Activated T-cell treated with anti-CD3 and anti-CD28 coated beads, Interleukin-2, amount 50 U/mL, for 24 hours (primary cell): ENCODE results near the gene CHCT1.
A peak's percentile ranks its signal among the peaks of the same experiment; 100 is the strongest.
"Not testable (repeated sequence)": the region's sequence is repeated elsewhere in the genome, so short reads cannot be mapped to it uniquely, and the experiment has no call there.

Source experiments
- DNase-seq: peaks from one replicate; pipeline ENCODE4 v3.0.0-alpha.2; 2020
- H3K27ac Mint-ChIP-seq: 2 replicates; pipeline ENCODE4 v1.8.0; 2020; ENCODE audit warnings: mild to moderate bottlenecking, mixed read lengths
- H3K27me3 Mint-ChIP-seq: 2 replicates; pipeline ENCODE4 v1.8.0; 2020; ENCODE audit warnings: mixed read lengths
- H3K36me3 Mint-ChIP-seq: 2 replicates; pipeline ENCODE4 v1.8.0; 2020; ENCODE audit warnings: low read depth, mixed read lengths
- H3K4me1 Mint-ChIP-seq: 2 replicates; pipeline ENCODE4 v1.8.0; 2020; ENCODE audit warnings: low read depth, mixed read lengths
- H3K4me3 Mint-ChIP-seq: 2 replicates; pipeline ENCODE4 v1.8.0; 2020; ENCODE audit warnings: mild to moderate bottlenecking, moderate library complexity, mixed read lengths
- H3K9me3 Mint-ChIP-seq: 2 replicates; pipeline ENCODE4 v1.8.0; 2020; ENCODE audit warnings: mixed read lengths

Gene CHCT1

DNA sequence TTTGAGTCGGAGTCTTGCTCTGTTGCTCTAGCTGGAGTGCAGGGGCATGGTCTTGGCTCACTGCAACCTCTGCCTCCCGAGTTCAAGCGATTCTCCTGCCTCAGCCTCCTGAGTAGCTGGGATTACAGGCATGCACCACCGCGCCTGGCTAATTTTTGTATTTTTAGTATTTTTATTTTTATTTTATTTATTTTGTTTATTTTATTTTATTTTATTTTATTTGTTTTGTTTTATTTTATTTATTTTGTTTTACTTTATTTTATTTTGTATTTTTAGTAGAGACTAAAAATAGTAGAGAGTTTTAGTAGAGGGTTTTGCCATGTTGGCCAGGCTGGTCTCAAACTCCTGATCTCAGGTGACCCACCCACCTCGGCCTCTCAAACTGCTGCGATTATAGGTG lies 2.4 kb upstream of the CHCT1 start:
- H3K9me3 Mint-ChIP-seq, H3K27ac Mint-ChIP-seq, H3K4me3 Mint-ChIP-seq, H3K27me3 Mint-ChIP-seq, DNase-seq, H3K36me3 Mint-ChIP-seq: not testable (repeated sequence)
- H3K4me1 Mint-ChIP-seq = peaks cover 10% of the 10 kb centered on the region

DNA sequence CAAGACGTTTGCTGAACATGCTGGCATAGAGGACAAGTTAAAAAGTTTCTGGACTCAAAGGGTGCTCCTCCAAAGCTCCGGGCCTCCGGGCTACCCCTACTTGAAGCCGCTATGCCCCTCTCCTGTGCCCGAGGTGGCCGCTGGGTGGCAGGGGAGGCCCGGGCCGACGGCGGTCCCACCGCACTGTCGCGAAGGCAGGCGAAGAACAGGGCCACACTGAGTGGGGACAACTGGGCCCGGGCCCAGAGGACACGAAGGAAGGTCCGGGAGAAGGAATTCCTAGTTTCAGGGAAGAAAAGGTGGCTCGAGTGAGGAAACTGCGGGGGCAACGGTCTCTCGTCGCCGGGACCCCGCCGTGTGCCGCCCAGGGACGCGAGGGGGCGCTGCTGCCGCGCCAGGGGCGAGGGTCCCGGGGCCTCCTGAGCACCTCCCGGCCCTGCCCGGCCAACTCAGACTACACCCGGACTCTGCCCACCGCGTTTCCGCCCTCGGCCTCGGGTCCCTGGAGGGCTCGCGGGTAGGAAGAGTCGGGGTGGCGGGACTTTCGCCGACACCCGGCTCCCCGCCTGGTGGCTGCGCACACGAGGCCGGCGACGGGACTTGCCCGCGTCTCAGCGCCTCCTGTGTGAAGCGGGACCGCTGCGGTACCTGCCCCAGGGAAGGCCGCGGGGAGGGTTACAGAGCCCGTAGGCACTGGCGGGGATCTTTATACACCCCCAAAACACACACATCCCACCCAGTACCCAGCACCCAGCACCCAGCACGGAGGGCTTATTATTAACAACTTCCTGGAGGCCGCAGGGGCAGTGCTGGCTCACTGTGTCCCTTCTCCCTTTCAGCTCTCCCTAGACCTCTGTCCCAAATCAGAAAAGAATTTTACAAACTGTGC lies 772 bp upstream of the CHCT1 start:
- peak overlapping the region; percentile 89 for H3K27ac Mint-ChIP-seq
- H3K4me1 Mint-ChIP-seq = peaks cover 10% of the 10 kb centered on the region
- H3K9me3 Mint-ChIP-seq = no peaks in the 10 kb centered on the region
- DNase-seq = peak; percentile 87
- no peaks in the 10 kb centered on the region for H3K36me3 Mint-ChIP-seq
- no peaks in the 10 kb centered on the region for H3K27me3 Mint-ChIP-seq
- peak overlapping the region; percentile 71 for H3K4me3 Mint-ChIP-seq

- no peak for DNase-seq
Observed at GRCh38 chr17:60423865-60424264, 1.6 kb downstream of the CHCT1 start.

DNA sequence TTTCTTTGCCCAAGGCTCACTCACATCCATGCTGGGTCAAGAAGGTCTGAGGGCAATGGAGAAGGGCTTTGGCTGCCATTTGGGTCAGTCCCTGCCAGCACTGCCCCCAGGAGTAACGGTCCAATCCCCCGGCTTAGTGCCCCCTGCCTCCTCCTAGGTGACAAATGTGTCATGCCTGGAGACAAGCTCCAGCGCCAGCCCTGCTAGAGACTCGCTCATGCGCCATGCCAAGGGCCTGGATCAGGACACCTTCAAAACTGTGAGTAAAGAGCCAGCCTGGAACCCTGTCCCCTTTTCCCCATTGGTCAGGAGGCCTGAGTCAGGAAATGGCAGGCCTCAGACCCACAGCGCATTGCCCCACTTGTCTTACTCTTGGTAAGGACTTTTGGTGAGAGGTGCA lies 3.3 kb downstream of the CHCT1 start:
- no peak overlapping the region for H3K27ac Mint-ChIP-seq
- DNase-seq = no peak
- H3K27me3 Mint-ChIP-seq = peaks cover 5% of the 10 kb centered on the region
- H3K4me1 Mint-ChIP-seq = peaks cover 10% of the 10 kb centered on the region
- H3K4me3 Mint-ChIP-seq = no peak overlapping the region
- H3K36me3 Mint-ChIP-seq = no peaks in the 10 kb centered on the region
- no peaks in the 10 kb centered on the region for H3K9me3 Mint-ChIP-seq

More at GRCh38 chr17:60423865-60424264, 1.6 kb downstream of the CHCT1 start:
- H3K27ac Mint-ChIP-seq = no peak overlapping the region
- peaks cover 5% of the 10 kb centered on the region for H3K27me3 Mint-ChIP-seq
- no peak overlapping the region for H3K4me3 Mint-ChIP-seq
- no peaks in the 10 kb centered on the region for H3K36me3 Mint-ChIP-seq
- H3K4me1 Mint-ChIP-seq = peaks cover 10% of the 10 kb centered on the region
- H3K9me3 Mint-ChIP-seq = no peaks in the 10 kb centered on the region

- Mint-ChIP-seq H3K4me1 (peaks cover 4% of the 10 kb centered on the region), H3K4me3 (no peak overlapping the region), H3K36me3 (no peaks in the 10 kb centered on the region), H3K27me3 (peaks cover 9% of the 10 kb centered on the region), H3K9me3 (no peaks in the 10 kb centered on the region), H3K27ac (no peak overlapping the region)
- DNase-seq = no peak
Observed at GRCh38 chr17:60426596-60426995, 4.3 kb downstream of the CHCT1 start.

GRCh38 chr17:60428491-60428890 lies 6.2 kb downstream of the CHCT1 start:
- H3K27me3 Mint-ChIP-seq = peaks cover 10% of the 10 kb centered on the region
- not testable (repeated sequence) for DNase-seq, H3K4me3 Mint-ChIP-seq, H3K9me3 Mint-ChIP-seq, H3K4me1 Mint-ChIP-seq, H3K36me3 Mint-ChIP-seq, H3K27ac Mint-ChIP-seq

DNA sequence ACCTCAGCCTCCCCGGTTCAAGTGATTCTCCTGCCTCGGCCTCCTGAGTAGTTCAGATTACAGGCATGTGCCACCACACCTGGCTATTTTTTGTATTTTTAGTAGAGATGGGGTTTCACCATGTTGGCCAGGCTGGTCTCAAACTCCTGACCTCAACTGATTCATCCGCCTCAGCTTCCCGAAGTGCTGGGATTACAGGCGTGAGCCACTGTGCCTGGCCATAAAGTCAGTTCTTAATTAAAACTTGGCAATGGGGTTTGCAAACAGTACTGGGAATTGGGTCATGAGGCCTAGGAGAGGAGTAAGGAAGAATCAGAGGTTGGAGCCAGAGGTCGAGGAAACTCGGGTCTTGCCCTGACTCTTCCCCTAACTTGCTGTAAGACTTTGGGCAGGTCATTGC lies 8.3 kb downstream of the CHCT1 start:
- not testable (repeated sequence) for H3K27ac Mint-ChIP-seq, H3K4me3 Mint-ChIP-seq, DNase-seq, H3K9me3 Mint-ChIP-seq, H3K36me3 Mint-ChIP-seq, H3K4me1 Mint-ChIP-seq
- peaks cover 10% of the 10 kb centered on the region for H3K27me3 Mint-ChIP-seq

GRCh38 chr17:60433021-60433997 lies 11.0 kb downstream of the CHCT1 start:
- not testable (repeated sequence) for H3K27me3 Mint-ChIP-seq, H3K4me3 Mint-ChIP-seq

DNA sequence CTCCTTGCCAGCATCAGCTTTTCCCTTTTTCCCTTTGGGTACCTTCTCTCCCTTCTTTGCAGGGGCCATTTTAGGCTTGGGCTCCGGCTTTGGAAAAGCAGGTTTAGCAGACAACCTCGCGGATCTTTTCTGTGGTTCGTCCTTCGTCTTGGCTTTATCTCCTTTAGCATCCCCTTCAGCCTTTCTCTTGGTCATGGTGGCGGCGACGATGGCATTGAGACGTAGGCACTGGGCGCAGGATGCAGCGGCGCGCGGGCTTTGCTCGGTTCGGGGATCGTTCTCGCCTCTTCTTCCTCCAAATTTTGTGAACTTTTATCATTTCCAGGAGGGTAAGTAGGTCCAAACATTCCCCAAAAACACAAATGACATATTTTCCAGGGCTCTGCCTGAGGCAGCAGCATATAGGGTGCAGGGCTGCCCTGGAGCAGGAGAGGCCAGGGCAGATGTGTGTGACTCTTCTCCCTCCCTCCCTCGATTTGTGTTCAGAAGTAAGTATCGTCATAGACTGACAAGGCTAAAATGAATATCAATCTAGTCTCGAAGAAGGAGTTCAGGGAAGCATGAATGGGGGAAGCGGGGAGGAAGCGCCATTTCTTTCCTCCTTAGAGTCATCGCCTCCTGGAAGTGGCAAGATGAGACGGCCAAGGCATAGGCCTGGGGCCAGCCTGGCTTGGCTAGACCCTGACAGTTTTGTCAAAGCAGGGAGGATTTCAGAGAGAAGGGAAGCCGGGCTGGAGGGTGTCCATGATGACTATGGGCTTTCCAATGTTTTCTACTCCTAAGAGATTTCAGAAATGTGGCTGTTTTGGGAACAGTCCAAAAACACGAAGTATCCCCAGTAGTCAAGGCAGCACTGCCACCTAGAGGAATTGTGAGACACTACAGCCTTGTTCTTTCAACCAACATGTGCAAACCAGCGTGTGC lies 13.2 kb downstream of the CHCT1 start:
- no peaks in the 10 kb centered on the region for H3K9me3 Mint-ChIP-seq
- H3K36me3 Mint-ChIP-seq = no peaks in the 10 kb centered on the region
- H3K27ac Mint-ChIP-seq = no peak overlapping the region
- peak; percentile 43 for DNase-seq
- peaks cover 2% of the 10 kb centered on the region for H3K4me1 Mint-ChIP-seq
- H3K27me3 Mint-ChIP-seq = peaks cover 8% of the 10 kb centered on the region
- no peak overlapping the region for H3K4me3 Mint-ChIP-seq

More at GRCh38 chr17:60433021-60433997, 11.0 kb downstream of the CHCT1 start:
- not testable (repeated sequence) for H3K4me1 Mint-ChIP-seq, H3K27ac Mint-ChIP-seq, H3K9me3 Mint-ChIP-seq, DNase-seq, H3K36me3 Mint-ChIP-seq

- Mint-ChIP-seq H3K4me3 (no peak overlapping the region), H3K27me3 (peaks cover 4% of the 10 kb centered on the region), H3K9me3 (no peaks in the 10 kb centered on the region), H3K27ac (no peak overlapping the region), H3K36me3 (no peaks in the 10 kb centered on the region), H3K4me1 (peaks cover 2% of the 10 kb centered on the region)
- no peak for DNase-seq
Observed at GRCh38 chr17:60436676-60437075, 14.4 kb downstream of the CHCT1 start.

GRCh38 chr17:60439501-60439900 lies 17.2 kb downstream of the CHCT1 start:
- H3K9me3 Mint-ChIP-seq = no peaks in the 10 kb centered on the region
- H3K4me1 Mint-ChIP-seq = peaks cover 2% of the 10 kb centered on the region
- H3K27ac Mint-ChIP-seq = no peak overlapping the region
- H3K4me3 Mint-ChIP-seq = no peak overlapping the region
- DNase-seq = no peak
- no peaks in the 10 kb centered on the region for H3K36me3 Mint-ChIP-seq
- peaks cover 3% of the 10 kb centered on the region for H3K27me3 Mint-ChIP-seq

GRCh38 chr17:60442271-60443173 lies 20.2 kb downstream of the CHCT1 start:
- no peak for DNase-seq
- Mint-ChIP-seq H3K27me3 (no peaks in the 10 kb centered on the region), H3K4me1 (no peaks in the 10 kb centered on the region), H3K36me3 (peaks cover 17% of the 10 kb centered on the region), H3K9me3 (no peaks in the 10 kb centered on the region), H3K4me3 (no peak overlapping the region), H3K27ac (no peak overlapping the region)

DNA sequence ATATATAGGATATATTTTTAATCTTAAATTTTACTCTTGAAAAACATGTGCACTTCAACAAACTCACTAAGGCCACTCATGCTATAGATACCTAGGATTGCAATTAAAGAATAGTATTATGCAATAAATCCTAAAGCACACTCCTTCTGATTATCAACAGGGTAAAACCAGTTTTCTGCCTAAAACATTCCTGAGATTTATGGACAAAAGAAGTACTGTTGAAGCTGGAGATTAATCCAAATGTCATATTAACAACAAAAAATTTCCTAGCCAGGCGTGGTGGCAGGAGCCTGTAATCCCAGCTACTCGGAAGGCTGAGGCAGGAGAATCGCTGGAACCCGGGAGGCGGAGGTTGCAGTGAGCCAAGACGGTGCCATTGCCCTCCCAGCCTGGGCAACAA lies 21.4 kb downstream of the CHCT1 start:
- H3K4me1 Mint-ChIP-seq = no peaks in the 10 kb centered on the region
- no peaks in the 10 kb centered on the region for H3K9me3 Mint-ChIP-seq
- peaks cover 27% of the 10 kb centered on the region for H3K36me3 Mint-ChIP-seq
- no peak overlapping the region for H3K4me3 Mint-ChIP-seq
- DNase-seq = no peak
- no peak overlapping the region for H3K27ac Mint-ChIP-seq
- no peaks in the 10 kb centered on the region for H3K27me3 Mint-ChIP-seq
